HG02943 (cell line): ENCODE data around the gene GALNT9.

ENCODE experiments used
- ATAC-seq: cut with Tn5 transposase; IDR thresholded peaks from one replicate; pipeline ENCODE4 v1.9.1; 2021; ENCODE audit warnings: mild to moderate bottlenecking, low read depth, moderate library complexity; ENCODE audit not compliant: unreplicated experiment

The GALNT9 gene

GRCh38 chr12:132188916-132189325 lies 140.5 kb downstream of the GALNT9 start:
- ATAC-seq, result no peak

GRCh38 chr12:132188451-132188901 lies 140.9 kb downstream of the GALNT9 start:
- no peak for ATAC-seq

GRCh38 chr12:132187646-132188450 lies 141.5 kb downstream of the GALNT9 start:
- ATAC-seq, result no peak

GRCh38 chr12:132186857-132187620 lies 142.3 kb downstream of the GALNT9 start:
- ATAC-seq, result no peak

GRCh38 chr12:132186208-132186856 lies 143.1 kb downstream of the GALNT9 start:
- no peak for ATAC-seq

- ATAC-seq, result no peak
Measured at GRCh38 chr12:132185705-132186104, 143.7 kb downstream of the GALNT9 start.

GRCh38 chr12:132182711-132183365 lies 146.6 kb downstream of the GALNT9 start:
- no peak for ATAC-seq

GRCh38 chr12:132182206-132182710 lies 147.1 kb downstream of the GALNT9 start:
- ATAC-seq, result no peak

- no peak for ATAC-seq
Measured at GRCh38 chr12:132181570-132182200, 147.7 kb downstream of the GALNT9 start.

- ATAC-seq, result no peak
Measured at GRCh38 chr12:132180648-132181546, 148.5 kb downstream of the GALNT9 start.

GRCh38 chr12:132179431-132180362 lies 149.7 kb downstream of the GALNT9 start:
- ATAC-seq, result no peak

GRCh38 chr12:132178801-132179401 lies 150.5 kb downstream of the GALNT9 start:
- no peak for ATAC-seq

GRCh38 chr12:132178316-132178715 lies 151.1 kb downstream of the GALNT9 start:
- ATAC-seq, result no peak

GRCh38 chr12:132176920-132177551 lies 152.4 kb downstream of the GALNT9 start:
- no peak for ATAC-seq

- ATAC-seq, result no peak
Measured at GRCh38 chr12:132176385-132176919, 152.9 kb downstream of the GALNT9 start.

- no peak for ATAC-seq
Measured at GRCh38 chr12:132175496-132176384, 153.6 kb downstream of the GALNT9 start.
